HG03457 (cell line): ENCODE results near the gene IRF4.

Experiments used
- ATAC-seq: cut with Tn5 transposase; IDR thresholded peaks from one replicate; pipeline ENCODE4 v1.9.1; 2021; ENCODE audit warnings: moderate number of reproducible peaks; ENCODE audit not compliant: unreplicated experiment

The IRF4 gene

DNA sequence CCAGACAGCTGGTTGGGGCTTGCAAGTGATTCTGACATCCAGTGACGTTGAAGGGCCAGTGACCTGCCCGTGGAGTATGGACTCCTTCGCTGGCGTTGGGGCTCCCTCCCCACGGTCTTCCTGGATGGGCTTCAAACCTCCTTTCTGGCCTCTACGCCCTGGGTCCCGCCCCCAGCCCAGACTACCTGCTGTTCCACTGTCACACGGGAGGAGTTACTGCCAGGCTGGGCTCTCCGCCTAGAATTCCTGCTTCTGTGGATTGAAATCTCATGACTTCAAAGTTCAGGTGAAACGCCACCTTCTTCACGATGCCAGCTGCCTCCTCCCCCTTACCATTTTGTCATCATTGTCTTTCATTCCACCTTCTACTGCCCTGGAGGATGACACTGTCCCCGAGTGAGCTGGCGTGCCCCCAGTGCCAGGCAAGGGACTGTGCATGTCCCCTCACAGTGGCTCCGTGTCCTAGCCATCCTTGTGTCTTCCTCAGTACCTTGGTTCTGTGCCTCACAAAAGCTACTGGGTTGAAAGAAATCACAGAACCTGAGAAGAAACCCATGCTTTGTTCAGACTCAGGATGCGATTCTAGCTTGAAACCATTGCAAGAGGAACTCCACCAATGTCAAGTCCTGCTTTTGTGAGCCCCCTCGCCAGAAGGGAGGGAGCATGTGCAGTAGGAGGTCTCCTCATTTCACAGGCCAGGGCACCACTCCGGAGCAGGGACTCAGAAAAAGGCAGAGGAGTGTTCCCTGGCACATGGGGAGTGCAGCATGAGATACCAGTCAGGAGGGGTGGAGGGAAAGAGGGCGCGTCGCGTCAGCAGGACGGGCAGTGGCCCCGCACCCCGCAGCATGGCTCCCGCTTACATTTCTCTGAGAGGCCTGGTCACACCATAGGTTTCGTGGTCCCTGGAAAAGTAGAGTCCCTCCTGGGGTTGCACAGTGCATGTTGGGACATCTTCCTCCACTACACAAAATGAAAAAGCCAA is 11.0 kb upstream of the IRF4 start:
- no peak for ATAC-seq

DNA sequence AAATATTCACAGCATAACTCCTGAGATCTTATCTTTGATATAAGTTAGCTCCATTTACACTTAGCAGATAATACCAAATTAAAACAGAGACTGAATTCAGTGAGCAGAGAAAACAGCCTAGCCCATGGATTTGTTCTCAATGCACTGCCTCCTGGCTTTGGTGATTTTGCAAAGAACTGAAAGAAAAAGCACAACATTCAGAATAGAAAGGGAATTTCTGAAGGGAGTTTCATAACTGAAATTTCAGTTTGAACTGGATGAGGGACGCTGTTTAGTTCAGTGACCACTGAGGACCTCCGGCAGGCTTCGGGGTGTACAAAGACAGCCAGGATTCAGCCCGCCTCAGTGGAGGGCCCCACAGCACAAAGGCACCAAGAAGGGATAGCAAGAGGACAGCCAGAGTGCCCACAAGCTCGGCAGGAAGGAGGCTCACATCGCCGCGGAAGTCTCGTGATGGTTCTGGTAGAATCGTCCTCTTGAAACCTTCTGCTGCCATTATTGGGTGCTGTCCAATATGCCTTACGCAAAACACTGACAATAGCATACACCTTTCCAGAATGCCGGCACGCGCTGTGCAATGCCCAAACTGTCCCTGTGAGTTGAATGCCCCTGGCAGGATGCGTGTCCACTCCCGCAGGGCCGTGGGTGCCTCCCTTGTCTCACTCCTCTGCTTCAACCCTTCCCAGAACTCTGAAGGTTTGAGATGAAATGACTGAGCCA is 9.7 kb upstream of the IRF4 start:
- no peak for ATAC-seq

DNA sequence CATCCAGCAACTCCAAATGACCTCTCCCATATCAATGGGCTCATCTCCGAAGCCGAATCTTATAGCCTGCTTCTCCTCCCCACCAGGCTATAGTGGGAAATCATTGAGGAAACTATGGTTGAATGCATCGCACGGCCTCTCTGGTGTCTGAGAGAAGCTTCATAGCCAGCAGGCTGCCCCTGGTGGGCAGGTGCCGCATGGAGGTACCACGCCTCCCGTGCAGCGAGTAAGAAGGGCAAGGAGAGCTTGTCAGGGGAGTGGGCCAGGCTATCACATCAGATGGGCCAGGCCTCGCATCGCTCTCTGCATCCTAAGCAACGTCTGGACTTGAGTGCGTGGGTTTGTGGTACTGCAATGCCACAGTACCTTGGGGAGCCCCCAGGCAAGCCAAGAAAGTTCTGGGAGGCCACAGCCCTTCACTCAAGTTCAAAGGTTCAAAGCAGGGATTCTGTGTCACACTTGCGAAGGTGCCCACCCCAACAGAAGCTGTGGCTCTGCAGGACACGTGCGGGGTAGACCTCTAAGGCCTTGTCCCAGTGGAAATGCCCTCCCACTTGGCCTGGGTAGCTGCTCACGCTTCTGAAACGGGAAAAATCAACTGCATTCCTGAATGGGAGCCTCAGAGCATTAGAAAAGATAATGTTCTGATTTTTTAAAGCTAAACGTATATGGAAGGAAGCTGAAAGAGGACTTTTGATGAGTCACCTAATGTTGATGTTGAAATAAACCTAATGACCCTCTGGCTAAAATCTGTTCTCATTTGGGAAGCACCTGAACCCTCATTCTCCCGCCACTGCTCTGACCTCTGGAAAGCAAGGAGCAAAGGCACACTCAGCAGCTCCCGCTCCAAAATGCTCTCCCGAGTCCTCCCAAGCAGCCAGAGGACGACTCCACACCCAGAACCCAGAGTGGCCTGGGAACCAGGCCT is 8.4 kb upstream of the IRF4 start:
- no peak for ATAC-seq

DNA sequence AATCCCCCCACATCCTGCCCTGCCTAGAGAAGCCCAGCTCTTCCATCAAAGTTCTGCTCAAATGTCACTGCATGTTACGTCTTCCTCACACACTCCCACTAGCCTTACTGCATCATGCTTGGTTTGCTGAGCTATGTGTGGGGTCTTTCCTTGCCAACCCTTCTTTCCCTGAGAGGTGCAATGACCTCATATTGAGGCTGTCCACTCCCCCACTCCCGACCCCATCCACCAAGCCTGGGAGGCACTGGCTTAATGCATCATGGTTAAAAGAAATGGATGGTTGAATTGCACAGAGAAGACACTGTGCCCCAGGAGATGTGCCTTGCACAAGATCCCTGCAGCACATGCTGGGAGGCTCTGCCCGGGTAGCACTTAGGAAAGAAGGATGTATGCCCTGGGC is 7.7 kb upstream of the IRF4 start:
- ATAC-seq, result no peak

DNA sequence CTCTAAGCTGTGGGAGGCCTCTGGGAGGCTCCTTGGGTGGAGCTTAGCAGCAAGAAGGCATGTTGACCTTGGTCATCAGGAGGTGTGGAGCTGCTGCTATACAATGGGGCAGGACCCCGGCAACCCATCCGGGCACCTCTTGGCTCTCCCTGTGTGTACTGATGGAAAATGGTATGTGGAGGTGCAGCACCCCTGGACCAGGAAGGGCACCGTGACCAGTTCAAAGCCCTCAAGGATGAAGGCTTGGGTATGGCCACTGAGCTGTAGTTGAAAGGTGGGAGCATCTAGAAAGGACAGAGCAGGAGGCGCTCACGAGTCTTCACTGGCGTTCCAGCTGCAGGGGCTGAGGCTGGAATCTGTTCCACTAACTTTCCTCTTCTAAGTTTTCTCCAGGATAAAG is 6.7 kb upstream of the IRF4 start:
- no peak for ATAC-seq

DNA sequence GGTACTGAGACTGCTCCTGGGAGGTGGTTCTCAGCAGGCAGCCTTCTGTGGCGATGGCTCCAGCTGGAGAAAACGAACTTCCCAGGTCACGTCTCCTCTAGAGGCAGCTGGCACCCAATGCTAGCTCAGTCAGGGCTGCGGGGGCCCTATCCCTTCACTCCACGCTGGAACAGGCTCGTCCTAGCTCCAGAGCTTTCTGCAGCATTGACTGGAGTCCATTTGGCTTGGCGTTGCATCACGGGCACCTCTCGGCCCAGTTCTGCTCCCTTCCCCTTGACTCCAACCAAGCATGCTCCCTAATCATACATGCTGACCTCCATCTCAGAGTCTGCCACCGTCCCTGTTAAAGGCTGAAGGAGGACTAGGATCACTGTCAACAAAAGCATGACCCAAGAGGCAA is 5.9 kb upstream of the IRF4 start:
- no peak for ATAC-seq

DNA sequence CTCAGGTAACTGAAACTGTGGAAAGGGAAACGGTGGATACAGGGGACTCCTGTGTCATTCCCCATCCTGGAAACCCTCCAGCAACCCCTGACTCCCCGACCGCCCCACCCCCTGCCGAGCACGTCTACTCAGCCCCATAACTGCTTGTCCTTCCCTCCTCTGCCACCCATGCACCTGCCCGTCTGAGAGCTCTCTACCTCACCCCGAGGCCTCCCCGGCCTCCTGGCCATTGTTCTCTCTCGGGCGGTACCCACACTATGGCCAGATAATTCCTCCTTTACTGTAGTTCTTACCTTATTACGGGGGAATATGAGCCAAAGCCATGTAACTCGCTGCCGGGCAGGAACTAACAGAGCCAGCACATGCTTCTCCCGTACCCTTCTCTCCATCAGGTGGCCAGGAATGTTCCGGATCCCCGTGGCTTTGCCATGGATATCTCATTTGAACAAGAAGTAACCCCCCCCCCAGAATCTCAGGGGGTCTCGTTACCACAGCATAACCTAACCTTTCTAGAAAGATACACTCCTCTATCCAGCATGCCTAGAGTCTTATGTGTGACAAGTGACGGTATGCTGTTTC is 4.8 kb upstream of the IRF4 start:
- no peak for ATAC-seq

DNA sequence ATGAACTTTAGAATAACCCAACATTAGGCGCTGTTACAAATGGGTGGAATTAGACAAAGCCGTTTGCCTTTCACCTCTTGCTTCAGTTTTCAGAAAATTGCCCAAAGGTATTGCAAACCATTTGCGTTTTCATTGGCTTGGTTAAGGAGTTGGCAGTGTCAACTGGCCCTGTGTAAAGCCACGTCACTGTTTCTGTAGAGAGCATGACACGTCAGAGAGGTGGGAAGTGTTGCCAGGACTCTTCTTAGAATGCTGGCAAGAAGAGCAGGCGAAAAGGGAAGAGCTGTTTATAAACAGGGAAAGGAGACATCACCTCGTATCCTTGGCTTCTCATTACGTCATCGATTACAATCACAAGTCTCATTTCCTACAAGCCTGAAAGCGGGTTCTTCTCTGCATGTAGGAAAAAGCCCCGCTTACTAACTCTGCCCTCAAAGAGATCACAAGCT is 4.2 kb upstream of the IRF4 start:
- no peak for ATAC-seq

DNA sequence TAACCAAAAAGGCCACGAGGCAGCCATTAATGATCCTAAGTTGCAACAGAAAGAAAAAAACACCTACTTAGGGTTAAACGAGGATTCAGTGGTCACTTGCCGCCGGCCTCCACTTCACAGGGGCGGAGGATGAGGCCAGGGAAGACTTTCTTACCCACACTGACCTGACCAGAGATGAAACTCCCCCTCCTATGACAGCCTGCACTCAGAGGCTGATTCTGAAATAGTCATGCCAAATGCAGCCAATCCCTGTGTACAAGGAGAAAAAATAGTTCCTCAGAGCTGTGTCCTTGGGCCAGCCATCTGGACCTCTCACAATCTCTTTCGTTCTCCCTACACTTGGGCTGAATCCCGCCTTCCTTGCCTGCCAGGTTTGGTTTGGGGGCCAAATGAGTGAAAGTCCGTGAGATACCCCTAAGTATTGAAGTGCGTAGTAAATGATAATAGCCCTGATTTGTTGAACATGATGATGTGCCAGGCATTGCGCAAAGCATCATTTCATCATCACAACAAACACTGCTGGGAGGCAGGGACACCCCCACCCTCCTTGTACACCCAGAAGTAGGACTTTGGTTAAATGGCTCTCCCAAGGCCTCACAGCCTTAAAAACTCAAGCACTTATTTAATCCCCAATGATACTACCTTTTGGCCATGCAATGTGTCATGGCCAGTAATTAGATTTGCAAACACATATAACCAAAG is 3.2 kb upstream of the IRF4 start:
- no peak for ATAC-seq

DNA sequence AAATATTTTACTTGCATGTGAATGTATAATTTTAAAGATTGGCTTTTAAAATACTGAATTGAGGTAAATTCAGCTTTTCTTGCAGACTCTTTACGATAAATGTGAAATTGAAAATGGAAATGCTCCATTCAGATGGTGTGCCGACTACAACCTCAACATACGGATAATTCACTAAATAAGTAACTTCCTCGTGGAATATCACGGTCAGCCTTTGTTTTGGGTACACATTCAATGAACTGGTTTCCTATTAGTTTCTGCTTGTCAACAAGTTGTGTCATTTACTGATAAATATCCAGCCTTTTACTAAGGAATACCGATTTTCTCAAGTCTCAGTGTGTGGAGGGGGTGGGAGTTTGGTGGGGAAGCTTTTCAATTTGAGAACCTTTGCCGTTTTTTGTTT is 2.4 kb upstream of the IRF4 start:
- no peak for ATAC-seq

DNA sequence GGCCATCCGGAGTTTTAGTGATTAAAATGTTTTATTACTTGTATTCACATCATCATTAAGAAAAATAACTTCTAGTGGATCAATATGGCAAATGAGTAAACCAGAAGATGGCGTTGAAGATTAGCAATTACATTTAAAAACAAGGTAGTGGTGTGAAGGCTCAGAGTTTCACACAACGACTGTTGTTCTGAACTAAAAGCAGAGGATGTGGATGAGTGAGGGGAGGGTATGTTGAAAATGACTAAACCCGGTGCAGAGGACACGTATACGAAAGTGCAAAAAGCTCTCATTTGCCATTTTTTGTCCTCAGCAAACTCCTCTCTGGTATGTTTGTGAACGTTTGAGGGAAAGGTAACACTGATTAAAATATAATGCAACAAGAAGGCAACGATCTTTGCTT is 1.9 kb upstream of the IRF4 start:
- no peak for ATAC-seq

DNA sequence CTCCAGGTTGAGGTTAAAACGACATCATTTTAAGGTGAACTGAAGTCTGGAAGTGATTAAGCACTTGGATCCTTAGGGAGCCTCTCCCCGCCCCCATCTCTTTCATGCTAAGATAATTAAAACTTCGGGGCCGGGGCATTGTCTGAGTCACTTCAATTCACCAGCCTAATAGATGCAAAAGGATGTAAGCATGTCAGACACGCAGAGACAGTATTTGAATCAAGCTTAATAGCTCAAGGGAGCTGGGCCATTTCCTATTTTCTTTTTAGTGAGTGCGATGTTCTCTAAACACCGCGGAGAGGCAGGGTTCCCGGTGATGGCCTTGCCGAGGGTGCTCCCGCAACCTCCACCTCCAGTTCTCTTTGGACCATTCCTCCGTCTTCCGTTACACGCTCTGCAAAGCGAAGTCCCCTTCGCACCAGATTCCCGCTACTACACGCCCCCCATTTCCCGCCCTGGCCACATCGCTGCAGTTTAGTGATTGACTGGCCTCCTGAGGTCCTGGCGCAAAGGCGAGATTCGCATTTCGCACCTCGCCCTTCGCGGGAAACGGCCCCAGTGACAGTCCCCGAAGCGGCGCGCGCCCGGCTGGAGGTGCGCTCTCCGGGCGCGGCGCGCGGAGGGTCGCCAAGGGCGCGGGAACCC is 516 bp upstream of the IRF4 start:
- no peak for ATAC-seq

DNA sequence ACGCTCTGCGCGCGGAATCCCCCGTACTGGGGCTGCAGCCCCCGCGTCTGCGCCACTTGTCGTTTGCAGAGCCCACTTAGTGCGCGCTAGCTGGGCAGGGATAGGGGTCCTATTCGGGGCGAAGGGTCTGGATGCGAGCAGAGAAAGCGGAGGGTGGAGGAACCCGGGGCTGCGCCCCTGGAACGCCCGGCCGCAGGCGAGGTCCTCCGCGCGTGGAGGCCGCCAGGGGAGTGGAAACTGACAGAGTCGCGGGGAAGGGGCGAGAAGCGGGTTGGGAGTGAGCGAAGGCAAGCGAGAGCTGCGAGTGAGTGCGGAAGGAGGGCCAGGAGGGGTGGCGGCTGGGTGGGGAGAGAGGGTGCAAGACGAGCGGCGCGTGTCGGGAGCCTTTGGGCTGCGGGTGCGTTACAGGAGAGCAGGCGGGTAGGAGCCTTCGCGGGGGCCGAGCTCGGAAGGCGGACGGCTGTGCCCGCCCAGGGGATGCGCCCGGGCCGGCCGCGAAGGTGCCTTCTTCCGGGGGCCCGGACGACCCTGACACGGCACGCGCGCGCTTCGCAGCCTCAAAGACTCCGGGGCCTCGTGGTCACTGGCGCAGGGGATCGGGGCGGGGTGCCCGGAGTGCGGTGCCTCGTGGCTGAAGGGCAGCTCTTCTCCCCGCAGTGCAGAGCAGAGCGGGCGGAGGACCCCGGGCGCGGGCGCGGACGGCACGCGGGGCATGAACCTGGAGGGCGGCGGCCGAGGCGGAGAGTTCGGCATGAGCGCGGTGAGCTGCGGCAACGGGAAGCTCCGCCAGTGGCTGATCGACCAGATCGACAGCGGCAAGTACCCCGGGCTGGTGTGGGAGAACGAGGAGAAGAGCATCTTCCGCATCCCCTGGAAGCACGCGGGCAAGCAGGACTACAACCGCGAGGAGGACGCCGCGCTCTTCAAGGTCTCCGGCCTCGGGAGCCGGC is 1.2 kb downstream of the IRF4 start:
- ATAC-seq, result no peak

DNA sequence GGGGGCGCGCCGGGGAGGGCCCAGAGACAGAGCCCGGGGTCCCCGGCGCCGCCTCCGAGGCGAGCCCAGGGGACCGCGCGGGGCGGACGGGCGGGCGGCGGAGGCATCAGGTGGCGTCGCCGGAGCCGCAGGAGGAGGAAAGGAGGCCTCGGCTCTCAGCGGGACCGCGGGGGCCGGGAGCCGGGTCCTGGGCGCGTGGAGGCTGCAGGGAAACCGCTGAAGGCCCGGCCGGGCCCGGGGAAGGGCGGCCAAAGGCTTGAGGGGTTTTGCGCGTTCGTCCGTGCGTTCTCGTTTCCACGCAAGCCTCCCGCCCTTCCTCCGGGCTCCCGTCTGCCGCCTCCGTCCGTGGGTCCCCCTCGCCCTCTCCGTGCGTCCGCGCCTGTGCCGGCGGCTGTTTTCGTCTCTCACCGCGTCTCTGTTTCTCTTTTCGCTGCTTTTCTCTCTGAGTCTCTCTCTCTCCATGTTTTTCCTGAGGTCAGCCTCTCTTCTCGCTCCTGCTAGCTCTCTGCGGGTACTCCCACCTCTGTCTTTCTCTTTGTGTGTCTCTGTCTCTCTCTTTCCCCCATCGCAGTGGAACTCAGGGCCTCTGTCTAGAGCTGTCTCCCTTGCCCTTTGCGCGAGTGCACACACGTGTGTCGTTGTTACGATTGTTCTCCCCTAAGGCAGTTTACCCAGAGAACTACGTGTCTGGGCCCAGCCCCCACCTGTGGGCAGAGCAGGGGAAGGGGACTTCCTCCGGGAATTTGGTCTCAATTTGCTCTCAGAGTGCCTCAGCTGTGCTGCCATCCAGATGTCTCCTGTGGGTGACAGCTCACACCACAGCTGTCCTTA is 2.1 kb downstream of the IRF4 start:
- no peak for ATAC-seq

DNA sequence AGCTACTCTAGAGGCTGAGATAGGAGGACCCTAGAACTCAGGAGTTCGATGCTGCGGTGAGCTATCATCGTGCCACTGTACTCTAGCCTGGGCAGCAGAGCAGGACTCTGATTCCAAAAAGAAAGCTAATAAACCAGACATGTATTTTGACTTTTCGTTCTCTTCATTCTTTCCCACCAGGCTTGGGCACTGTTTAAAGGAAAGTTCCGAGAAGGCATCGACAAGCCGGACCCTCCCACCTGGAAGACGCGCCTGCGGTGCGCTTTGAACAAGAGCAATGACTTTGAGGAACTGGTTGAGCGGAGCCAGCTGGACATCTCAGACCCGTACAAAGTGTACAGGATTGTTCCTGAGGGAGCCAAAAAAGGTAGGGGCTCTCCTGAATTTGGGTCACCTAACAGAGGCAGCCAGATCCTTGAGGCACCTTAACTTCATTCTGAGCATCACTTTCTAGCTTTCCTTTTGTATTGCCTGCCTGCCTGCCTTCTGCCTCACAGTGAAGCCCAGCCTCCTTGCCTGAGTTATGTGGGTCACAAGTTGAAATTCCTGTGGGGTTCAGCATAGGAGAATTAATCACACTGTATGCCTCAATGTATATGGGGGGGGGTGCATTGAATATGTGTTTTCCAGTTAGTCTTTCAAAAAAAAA is 3.2 kb downstream of the IRF4 start:
- ATAC-seq, result no peak

DNA sequence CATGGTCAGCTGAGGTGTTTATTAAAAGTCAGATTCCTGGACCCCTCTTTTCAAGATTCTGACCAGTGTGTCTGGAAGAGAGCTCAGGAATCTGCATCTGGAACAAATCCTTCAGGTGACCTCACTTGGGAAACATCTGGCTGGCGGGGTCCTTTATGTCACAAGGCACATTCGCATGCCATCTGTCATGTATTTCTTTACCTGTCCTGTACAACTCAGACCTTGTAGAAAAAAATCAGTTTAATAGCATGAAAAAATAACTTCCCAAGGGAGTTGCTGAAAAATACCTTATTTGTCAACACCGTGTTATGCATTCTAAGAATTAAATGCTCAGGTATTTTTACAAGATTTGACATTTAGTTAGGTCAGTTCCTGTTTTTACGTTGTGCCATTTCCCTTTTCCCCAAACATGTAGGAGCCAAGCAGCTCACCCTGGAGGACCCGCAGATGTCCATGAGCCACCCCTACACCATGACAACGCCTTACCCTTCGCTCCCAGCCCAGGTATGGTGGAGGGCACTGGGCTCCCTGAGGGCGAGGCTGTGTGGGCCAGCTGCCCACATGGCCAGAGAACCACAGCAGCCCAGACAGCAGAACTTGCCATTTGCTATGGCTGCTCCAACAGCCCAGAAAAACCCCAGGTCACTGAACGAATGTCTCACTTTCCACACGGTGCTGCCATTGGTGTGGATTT is 4.0 kb downstream of the IRF4 start:
- no peak for ATAC-seq

DNA sequence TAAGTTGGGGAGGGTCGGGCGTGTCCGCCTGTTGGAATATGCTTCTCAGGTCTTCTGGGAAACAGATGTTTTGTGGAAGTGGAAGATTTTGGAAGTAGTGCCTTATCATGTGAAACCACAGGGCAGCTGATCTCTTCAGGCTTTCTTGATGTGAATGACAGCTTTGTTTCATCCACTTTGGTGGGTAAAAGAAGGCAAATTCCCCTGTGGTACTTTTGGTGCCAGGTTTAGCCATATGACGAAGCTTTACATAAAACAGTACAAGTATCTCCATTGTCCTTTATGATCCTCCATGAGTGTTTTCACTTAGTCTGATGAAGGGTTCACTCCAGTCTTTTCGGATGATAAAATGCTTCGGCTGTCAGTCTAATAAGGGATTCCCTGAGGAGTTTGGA is 4.6 kb downstream of the IRF4 start:
- no peak for ATAC-seq
